Stomach (tissue), 4 donors: ENCODE measurements around the gene FBH1.
"Not testable (repeated sequence)": the region's sequence is repeated elsewhere in the genome, so short reads cannot be mapped to it uniquely, and the experiment has no call there.

ENCODE experiments used
- EP300 ChIP-seq: sonication (generic); formaldehyde crosslinking; IDR thresholded peaks from one replicate; pipeline ENCODE4 v1.6.1; 2017; ENCODE audit warnings: antibody characterized with exemption
- TF ChIP-seq, protein P1 (sequence below), 7 experiments: fragments of 450-650 bp in 4 of 7; fragments of 200-600 bp in 3 of 7; sonication (generic) in 3 of 7; IDR thresholded peaks; one replicate each; pipeline ENCODE4 v1.5.1; 2016 to 2019; ENCODE audit warnings: antibody characterized with exemption in 7 of 7, control low read depth in 2 of 7, mild to moderate bottlenecking in 1 of 7

GRCh38 chr10:5960973-5961275, 70.9 kb downstream of the FBH1 start:
- TF ChIP-seq EP300: not testable (repeated sequence)
- TF ChIP-seq, protein P1, sequence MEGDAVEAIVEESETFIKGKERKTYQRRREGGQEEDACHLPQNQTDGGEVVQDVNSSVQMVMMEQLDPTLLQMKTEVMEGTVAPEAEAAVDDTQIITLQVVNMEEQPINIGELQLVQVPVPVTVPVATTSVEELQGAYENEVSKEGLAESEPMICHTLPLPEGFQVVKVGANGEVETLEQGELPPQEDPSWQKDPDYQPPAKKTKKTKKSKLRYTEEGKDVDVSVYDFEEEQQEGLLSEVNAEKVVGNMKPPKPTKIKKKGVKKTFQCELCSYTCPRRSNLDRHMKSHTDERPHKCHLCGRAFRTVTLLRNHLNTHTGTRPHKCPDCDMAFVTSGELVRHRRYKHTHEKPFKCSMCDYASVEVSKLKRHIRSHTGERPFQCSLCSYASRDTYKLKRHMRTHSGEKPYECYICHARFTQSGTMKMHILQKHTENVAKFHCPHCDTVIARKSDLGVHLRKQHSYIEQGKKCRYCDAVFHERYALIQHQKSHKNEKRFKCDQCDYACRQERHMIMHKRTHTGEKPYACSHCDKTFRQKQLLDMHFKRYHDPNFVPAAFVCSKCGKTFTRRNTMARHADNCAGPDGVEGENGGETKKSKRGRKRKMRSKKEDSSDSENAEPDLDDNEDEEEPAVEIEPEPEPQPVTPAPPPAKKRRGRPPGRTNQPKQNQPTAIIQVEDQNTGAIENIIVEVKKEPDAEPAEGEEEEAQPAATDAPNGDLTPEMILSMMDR (IDR thresholded peaks at IDR 0.05): not testable (repeated sequence)
